GM12801 (cell line): ENCODE data around the gene PRR14.

Source experiments
- CTCF ChIP-seq: IDR thresholded peaks from one replicate; pipeline ENCODE4 v1.5.1; 2011; ENCODE audit warnings: control low read depth; ENCODE audit not compliant: insufficient read length; ENCODE audit errors: extremely low read depth

The PRR14 gene

GRCh38 chr16:30658731-30659506, 8.2 kb downstream of the PRR14 start:
- no peak for TF ChIP-seq CTCF

GRCh38 chr16:30659507-30660423, 9.0 kb downstream of the PRR14 start:
- TF ChIP-seq CTCF: no peak

GRCh38 chr16:30660424-30661261, 9.9 kb downstream of the PRR14 start:
- TF ChIP-seq CTCF: no peak

GRCh38 chr16:30662449-30662848, 11.7 kb downstream of the PRR14 start:
- TF ChIP-seq CTCF: no peak

GRCh38 chr16:30663038-30663437, 12.3 kb downstream of the PRR14 start:
- TF ChIP-seq CTCF: no peak

GRCh38 chr16:30663820-30664219, 13.1 kb downstream of the PRR14 start:
- no peak for TF ChIP-seq CTCF
